Measurements from ENCODE around the gene C19orf12. TPM values are rescaled to one million over a fixed set of nuclear protein-coding genes. Genes with fewer than 3 reads are reported as not detected.

C19orf12 gene
- total and polyA plus RNA-seq, 2 of the 4 experiments (the other 2 are of a cell fraction): 16.3 to 24.0 TPM

DNA sequence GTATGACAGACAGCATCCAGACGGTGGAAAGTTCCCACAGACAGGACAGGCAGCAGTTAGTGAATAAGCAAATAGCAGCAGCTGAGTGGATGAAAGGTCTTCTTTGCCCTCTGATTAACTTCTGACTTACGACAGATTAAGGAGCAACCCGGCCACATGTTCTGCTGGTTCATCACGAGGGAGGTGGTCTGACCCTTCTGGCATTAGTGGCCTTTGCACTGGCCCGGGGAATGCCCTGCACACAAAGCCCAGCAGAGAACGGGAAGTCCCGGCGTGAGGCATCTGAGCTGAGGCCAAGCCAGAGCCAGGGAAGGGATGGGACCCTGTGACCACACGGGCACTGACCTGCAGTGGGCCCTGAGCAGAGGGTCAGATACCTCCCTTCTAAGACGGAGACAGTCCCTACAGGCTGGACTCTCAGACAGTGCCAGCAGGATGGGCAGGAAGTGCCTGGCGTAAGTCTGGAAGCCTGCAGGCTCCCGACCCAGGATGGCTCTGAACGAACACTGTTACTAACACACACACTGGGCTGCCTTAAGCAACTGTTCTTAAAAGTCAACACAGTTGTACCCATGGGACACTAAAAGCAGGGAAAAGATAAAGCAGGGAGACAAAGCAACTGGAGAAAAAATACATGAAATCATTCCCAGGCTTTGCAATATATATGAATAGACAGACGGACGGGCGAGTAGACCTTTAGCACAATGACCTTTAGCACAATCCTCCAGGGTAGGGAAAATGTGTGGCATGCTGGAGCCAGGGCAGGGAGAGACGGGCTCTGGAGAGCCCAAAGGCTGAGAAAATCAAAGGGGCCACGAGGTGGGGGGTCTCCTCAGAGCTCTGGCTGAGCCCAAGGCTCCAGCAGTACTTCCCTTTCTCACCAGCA is 6.3 kb downstream of the C19orf12 start:
- POLR2A ChIA-PET (ENCODE audit: unreplicated experiment): no interaction called here
- no peak overlapping the region for H3K4me2 ChIP-seq (ENCODE audit: low read depth, low read length)
- no peaks in the 10 kb centered on the region for H3K9me3 ChIP-seq (ENCODE audit: control insufficient read depth, insufficient read depth, low read length)
- no peak overlapping the region for H3K14ac ChIP-seq (replicated peaks; ENCODE audit: low read depth, low read length)
- 96% methylated on average over 4 of the region's 18 CpGs; no CpG with 5 or more reads in 1 of the 2 experiments for WGBS, 2 experiments (ENCODE audit: extremely low coverage in 2 of 2, insufficient read length in 1 of 2)
- no peak overlapping the region for H2BK20ac ChIP-seq (ENCODE audit: low read depth, low read length)
- H3K79me1 ChIP-seq (ENCODE audit: low read depth in 1 of 2, low read length in 2 of 2): peaks cover 25 to 52% of the 10 kb centered on the region in 2 experiments
- no peak overlapping the region for H3K4me3 ChIP-seq (ENCODE audit: insufficient read depth, low read depth, low read length)
- no peak overlapping the region for H4K8ac ChIP-seq (ENCODE audit: low read depth in 2 of 2, low read length in 2 of 2)
- BruUV-seq (replicated peaks): no TSS peak
- H3K9me1 ChIP-seq (ENCODE audit: insufficient read depth, low read length): no peaks in the 10 kb centered on the region
- intact Hi-C loops (cut with micrococcal nuclease) (no loop called here), in situ Hi-C loops (cut with MboI; ENCODE audit: low sequenced_read_pairs) (no loop called here), dilution Hi-C loops (cut with HindIII; ENCODE audit: low sequenced_read_pairs, unreplicated experiment) (no loop called here)
- CTCF ChIA-PET: no interaction called here
- H2BK5ac ChIP-seq (ENCODE audit: low read depth, low read length, poor library complexity, severe bottlenecking): no peak overlapping the region
- no peak overlapping the region for H3K23ac ChIP-seq (ENCODE audit: low read depth, low read length)
- no peak overlapping the region for H2AK5ac ChIP-seq (ENCODE audit: low read depth, low read length)
- H3K4me1 ChIP-seq (ENCODE audit: control insufficient read depth, insufficient read depth, low read length): no peaks in the 10 kb centered on the region
- no peak overlapping the region for H4K5ac ChIP-seq (ENCODE audit: low read depth, low read length)
- H3K27me3 ChIP-seq (ENCODE audit: control insufficient read depth, insufficient read depth, low read length): no peaks in the 10 kb centered on the region
- no peak overlapping the region for H2BK120ac ChIP-seq (ENCODE audit: low read depth, low read length)
- H2AFZ ChIP-seq (replicated peaks; ENCODE audit: low read length, poor library complexity): no peak overlapping the region
- no peak overlapping the region for H4K91ac ChIP-seq (ENCODE audit: insufficient read depth, low read depth, low read length)
- no peak overlapping the region for H3K18ac ChIP-seq (ENCODE audit: low read depth, low read length)
- peaks cover 12% of the 10 kb centered on the region for H4K20me1 ChIP-seq (ENCODE audit: insufficient read depth, low read length)
- ATAC-seq (ENCODE audit: low read depth) (no peak), DNase-seq (no peak)
- no peak overlapping the region for H2BK15ac ChIP-seq (ENCODE audit: low read depth, low read length)
- no peak overlapping the region for H3K9ac ChIP-seq (ENCODE audit: low read depth, low read length)
- H3K4ac ChIP-seq (ENCODE audit: low read depth, low read length): no peak overlapping the region
- H3K36me3 ChIP-seq (ENCODE audit: control insufficient read depth, insufficient read depth, low read length): peaks cover 22% of the 10 kb centered on the region
- H3K27ac ChIP-seq (ENCODE audit: insufficient read depth, low read length): no peak overlapping the region
- H3K56ac ChIP-seq (ENCODE audit: extremely low read depth, insufficient read depth, low read length): no peak overlapping the region
- H2AK9ac ChIP-seq (replicated peaks; ENCODE audit: low read depth, low read length, poor library complexity): no peak overlapping the region
- TF ChIP-seq FOS (IDR thresholded peaks at IDR 0.05; ENCODE audit: low read depth, low read length) (no peak), RCOR1 (IDR thresholded peaks at IDR 0.05; ENCODE audit: insufficient replicate concordance, low read length) (no peak), NFE2L2 (IDR thresholded peaks at IDR 0.05; ENCODE audit: low read depth, low read length) (no peak), CEBPB (IDR thresholded peaks at IDR 0.05; ENCODE audit: low read depth, low read length) (no peak), BHLHE40 (IDR thresholded peaks at IDR 0.05; ENCODE audit: low read depth, low read length) (no peak), POLR2A (IDR thresholded peaks at IDR 0.05; ENCODE audit: low read depth, low read length) (no peak), SMC3 (IDR thresholded peaks at IDR 0.05; ENCODE audit: low read depth, low read length) (no peak), MXI1 (IDR thresholded peaks at IDR 0.05; ENCODE audit: borderline replicate concordance, low read depth, low read length) (no peak), RAD21 (IDR thresholded peaks at IDR 0.05; ENCODE audit: low read length) (no peak), RFX5 (IDR thresholded peaks at IDR 0.05; ENCODE audit: low read depth, low read length) (no peak), MAFK (IDR thresholded peaks at IDR 0.05; ENCODE audit: low read depth, low read length) (no peak), CHD1 (IDR thresholded peaks at IDR 0.05; ENCODE audit: low read depth, low read length) (no peak)
- TF ChIP-seq, protein P1, sequence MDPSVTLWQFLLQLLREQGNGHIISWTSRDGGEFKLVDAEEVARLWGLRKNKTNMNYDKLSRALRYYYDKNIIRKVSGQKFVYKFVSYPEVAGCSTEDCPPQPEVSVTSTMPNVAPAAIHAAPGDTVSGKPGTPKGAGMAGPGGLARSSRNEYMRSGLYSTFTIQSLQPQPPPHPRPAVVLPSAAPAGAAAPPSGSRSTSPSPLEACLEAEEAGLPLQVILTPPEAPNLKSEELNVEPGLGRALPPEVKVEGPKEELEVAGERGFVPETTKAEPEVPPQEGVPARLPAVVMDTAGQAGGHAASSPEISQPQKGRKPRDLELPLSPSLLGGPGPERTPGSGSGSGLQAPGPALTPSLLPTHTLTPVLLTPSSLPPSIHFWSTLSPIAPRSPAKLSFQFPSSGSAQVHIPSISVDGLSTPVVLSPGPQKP (IDR thresholded peaks at IDR 0.05; ENCODE audit: borderline replicate concordance, low read depth, low read length): no peak
- TF ChIP-seq, protein P2, sequence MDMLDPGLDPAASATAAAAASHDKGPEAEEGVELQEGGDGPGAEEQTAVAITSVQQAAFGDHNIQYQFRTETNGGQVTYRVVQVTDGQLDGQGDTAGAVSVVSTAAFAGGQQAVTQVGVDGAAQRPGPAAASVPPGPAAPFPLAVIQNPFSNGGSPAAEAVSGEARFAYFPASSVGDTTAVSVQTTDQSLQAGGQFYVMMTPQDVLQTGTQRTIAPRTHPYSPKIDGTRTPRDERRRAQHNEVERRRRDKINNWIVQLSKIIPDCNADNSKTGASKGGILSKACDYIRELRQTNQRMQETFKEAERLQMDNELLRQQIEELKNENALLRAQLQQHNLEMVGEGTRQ (IDR thresholded peaks at IDR 0.05; ENCODE audit: low read depth, low read length): no peak
- TF ChIP-seq, protein P3, sequence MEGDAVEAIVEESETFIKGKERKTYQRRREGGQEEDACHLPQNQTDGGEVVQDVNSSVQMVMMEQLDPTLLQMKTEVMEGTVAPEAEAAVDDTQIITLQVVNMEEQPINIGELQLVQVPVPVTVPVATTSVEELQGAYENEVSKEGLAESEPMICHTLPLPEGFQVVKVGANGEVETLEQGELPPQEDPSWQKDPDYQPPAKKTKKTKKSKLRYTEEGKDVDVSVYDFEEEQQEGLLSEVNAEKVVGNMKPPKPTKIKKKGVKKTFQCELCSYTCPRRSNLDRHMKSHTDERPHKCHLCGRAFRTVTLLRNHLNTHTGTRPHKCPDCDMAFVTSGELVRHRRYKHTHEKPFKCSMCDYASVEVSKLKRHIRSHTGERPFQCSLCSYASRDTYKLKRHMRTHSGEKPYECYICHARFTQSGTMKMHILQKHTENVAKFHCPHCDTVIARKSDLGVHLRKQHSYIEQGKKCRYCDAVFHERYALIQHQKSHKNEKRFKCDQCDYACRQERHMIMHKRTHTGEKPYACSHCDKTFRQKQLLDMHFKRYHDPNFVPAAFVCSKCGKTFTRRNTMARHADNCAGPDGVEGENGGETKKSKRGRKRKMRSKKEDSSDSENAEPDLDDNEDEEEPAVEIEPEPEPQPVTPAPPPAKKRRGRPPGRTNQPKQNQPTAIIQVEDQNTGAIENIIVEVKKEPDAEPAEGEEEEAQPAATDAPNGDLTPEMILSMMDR (conservative IDR thresholded peaks at IDR 0.05; ENCODE audit: low read depth, low read length): no peak
